ENCODE data around the gene MARCHF10. TPM values are rescaled to one million over a fixed set of nuclear protein-coding genes. Genes with fewer than 3 reads are reported as not detected.

MARCHF10 gene
- total RNA-seq, 4 donors from 2014 or later, result 0.33 to 0.52 (median 0.42) TPM; not detected in 1

DNA sequence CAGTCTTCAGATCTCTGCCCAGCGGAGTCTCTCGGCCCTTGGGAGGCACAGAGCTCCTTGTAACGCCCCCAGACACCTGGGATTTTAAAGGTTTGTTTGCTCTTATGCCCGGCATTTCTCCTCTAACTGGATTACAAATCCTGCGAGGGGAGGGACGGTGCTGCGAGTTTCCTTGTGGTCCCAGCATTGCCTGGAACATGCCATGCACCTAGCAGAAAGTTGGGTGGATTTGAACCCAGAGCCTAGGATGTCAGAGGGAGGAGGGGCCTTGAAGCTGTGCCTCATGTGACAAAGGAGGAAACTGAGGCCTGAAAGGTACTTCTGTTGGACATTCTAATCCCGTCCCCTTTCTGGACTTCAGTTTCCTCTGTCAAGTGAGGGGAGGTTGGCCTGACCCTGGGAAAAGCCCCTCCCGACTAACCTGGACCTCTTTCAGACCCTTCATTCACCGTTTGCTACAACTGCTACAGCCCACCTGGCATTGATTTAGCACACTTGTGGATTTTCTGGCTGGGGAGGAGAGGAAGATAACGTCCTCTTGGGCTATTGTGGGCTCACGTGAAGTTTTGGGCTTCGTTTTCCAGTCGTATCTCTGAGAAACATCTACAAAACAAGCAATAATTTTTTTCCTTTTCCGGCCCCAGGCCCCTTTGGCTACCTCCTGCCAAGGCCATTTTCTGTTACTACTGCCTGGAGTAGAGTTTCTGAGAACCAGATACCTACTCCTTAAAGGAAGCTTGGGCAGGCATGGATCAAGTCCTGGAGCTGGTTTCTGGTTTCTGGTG is 149.8 kb downstream of the MARCHF10 start:
- TF ChIP-seq, protein P1, sequence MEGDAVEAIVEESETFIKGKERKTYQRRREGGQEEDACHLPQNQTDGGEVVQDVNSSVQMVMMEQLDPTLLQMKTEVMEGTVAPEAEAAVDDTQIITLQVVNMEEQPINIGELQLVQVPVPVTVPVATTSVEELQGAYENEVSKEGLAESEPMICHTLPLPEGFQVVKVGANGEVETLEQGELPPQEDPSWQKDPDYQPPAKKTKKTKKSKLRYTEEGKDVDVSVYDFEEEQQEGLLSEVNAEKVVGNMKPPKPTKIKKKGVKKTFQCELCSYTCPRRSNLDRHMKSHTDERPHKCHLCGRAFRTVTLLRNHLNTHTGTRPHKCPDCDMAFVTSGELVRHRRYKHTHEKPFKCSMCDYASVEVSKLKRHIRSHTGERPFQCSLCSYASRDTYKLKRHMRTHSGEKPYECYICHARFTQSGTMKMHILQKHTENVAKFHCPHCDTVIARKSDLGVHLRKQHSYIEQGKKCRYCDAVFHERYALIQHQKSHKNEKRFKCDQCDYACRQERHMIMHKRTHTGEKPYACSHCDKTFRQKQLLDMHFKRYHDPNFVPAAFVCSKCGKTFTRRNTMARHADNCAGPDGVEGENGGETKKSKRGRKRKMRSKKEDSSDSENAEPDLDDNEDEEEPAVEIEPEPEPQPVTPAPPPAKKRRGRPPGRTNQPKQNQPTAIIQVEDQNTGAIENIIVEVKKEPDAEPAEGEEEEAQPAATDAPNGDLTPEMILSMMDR (IDR thresholded peaks at IDR 0.05), result no peak
- TF ChIP-seq POLR2A (IDR thresholded peaks at IDR 0.05; ENCODE audit: low read depth) (no peak), POLR2AphosphoS5 (IDR thresholded peaks at IDR 0.05) (no peak)
- H3K36me3 ChIP-seq, result no peaks in the 10 kb centered on the region
- WGBS, result 91% methylated on average over 15 of the region's 15 CpGs

DNA sequence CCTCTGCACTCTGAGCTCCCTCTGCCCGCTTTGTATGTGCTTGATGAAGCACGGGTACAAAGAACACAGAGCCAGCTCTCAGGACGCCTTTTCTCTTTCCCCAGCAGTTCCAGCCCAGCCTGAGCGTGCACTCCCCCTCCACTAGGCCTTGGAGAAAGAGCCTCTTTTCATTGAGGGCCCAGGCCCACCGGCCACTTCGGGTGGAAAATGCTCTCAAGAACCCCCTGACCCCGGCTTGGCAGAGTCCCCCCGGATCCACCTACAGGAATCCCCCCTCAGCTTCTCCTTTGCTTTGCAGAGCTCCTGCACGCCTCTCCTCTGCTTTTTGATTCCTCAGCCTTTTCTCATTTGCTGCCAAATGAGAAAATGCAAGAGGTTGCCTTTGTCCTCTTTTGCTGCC is 150.4 kb downstream of the MARCHF10 start:
- Histone ChIP-seq H3K27ac (replicated peaks in 1 of 4) (no peak overlapping the region), H3K9me3 (peaks cover 0 to 14% (median 4%) of the 10 kb centered on the region in 4 donors), H3K4me1 (peaks cover 16 to 22% (median 18%) of the 10 kb centered on the region in 4 donors), H3K27me3 (peaks cover 0 to 16% (median under 1%) of the 10 kb centered on the region in 4 donors), H3K4me3 (no peak overlapping the region), H3K36me3 (no peaks in the 10 kb centered on the region)
- TF ChIP-seq EP300 (IDR thresholded peaks at IDR 0.05), result no peak
- no peak for TF ChIP-seq POLR2AphosphoS5 (IDR thresholded peaks at IDR 0.05)
- no peak for TF ChIP-seq POLR2A (IDR thresholded peaks at IDR 0.05; ENCODE audit: low read depth)
- TF ChIP-seq, protein P1 (IDR thresholded peaks at IDR 0.05), result no peak
- intact Hi-C loops (cut with DNase I), result no loop called here
- WGBS, result 83% methylated on average over 8 of the region's 9 CpGs
- DNase-seq (ENCODE audit: extremely low spot score), result no peak

More for the DNA sequence above, 149.8 kb downstream of the MARCHF10 start:
- H3K9me3 ChIP-seq, result peaks cover 0 to 14% (median 4%) of the 10 kb centered on the region in 4 donors
- peaks cover 0 to 9% (median 0%) of the 10 kb centered on the region in 4 donors for H3K27me3 ChIP-seq
- intact Hi-C loops (cut with DNase I), result no loop called here
- no peak overlapping the region for H3K4me3 ChIP-seq
- peaks cover 9 to 16% (median 12%) of the 10 kb centered on the region in 4 donors for H3K4me1 ChIP-seq
- no peak overlapping the region for H3K27ac ChIP-seq (replicated peaks in 1 of 4)
- DNase-seq (ENCODE audit: extremely low spot score), result no peak

GRCh38 chr17:62657145-62657665 is 150.9 kb downstream of the MARCHF10 start:
- DNase-seq (ENCODE audit: extremely low spot score), result no peak
- Histone ChIP-seq H3K27me3 (peaks cover 0 to 21% (median 3%) of the 10 kb centered on the region in 4 donors), H3K4me3 (no peak overlapping the region), H3K27ac (replicated peaks in 1 of 4) (no peak overlapping the region), H3K4me1 (peaks cover 20 to 27% (median 23%) of the 10 kb centered on the region in 4 donors), H3K36me3 (no peaks in the 10 kb centered on the region), H3K9me3 (peaks cover 0 to 14% (median 4%) of the 10 kb centered on the region in 4 donors)
- WGBS, result 83% methylated on average over 3 of the region's 3 CpGs
- TF ChIP-seq POLR2AphosphoS5 (IDR thresholded peaks at IDR 0.05) (no peak), EP300 (IDR thresholded peaks at IDR 0.05) (no peak), POLR2A (IDR thresholded peaks at IDR 0.05; ENCODE audit: low read depth) (no peak)
- TF ChIP-seq, protein P1 (IDR thresholded peaks at IDR 0.05), result no peak
- intact Hi-C loops (cut with DNase I), result no loop called here

- intact Hi-C loops (cut with DNase I), result no loop called here
Observed at GRCh38 chr17:62656446-62656845, 151.7 kb downstream of the MARCHF10 start.

More at GRCh38 chr17:62656446-62656845, 151.7 kb downstream of the MARCHF10 start:
- Histone ChIP-seq H3K4me1 (peaks cover 23 to 31% (median 26%) of the 10 kb centered on the region in 4 donors), H3K4me3 (no peak overlapping the region), H3K27ac (replicated peaks in 1 of 4) (no peak overlapping the region), H3K27me3 (peaks cover 0 to 26% (median 4%) of the 10 kb centered on the region in 4 donors), H3K9me3 (peaks cover 0 to 14% (median 4%) of the 10 kb centered on the region in 4 donors), H3K36me3 (no peaks in the 10 kb centered on the region)
- DNase-seq (ENCODE audit: extremely low spot score), result no peak
- TF ChIP-seq POLR2AphosphoS5 (IDR thresholded peaks at IDR 0.05) (no peak), EP300 (IDR thresholded peaks at IDR 0.05) (no peak), POLR2A (IDR thresholded peaks at IDR 0.05; ENCODE audit: low read depth) (no peak)
- TF ChIP-seq, protein P1 (IDR thresholded peaks at IDR 0.05), result no peak
- 81% methylated on average over 1 of the region's 1 CpG for WGBS
